ENCODE measurements around the gene ATXN7L3. TPM values are rescaled to one million over a fixed set of nuclear protein-coding genes. Genes with fewer than 3 reads are reported as not detected.

ATXN7L3 gene
- total and polyA plus RNA-seq, 9 of the 15 experiments (the other 6 are each of a cell fraction or from before 2014, with no cell fraction given), result 0.62 to 66.1 (median 33.2) TPM

- TF ChIP-seq DMBX1 (CRISPR knock-in tag; IDR thresholded peaks at IDR 0.05; ENCODE audit: borderline replicate concordance), result no peak
- no peak for TF ChIP-seq CEBPG (CRISPR knock-in tag; IDR thresholded peaks at IDR 0.05)
- TF ChIP-seq CEBPG (tag; conservative IDR thresholded peaks at IDR 0.05 in 1 of 2, IDR thresholded peaks at IDR 0.05 in 1 of 2), result no peak
- TF ChIP-seq ZNF23 (CRISPR knock-in tag; IDR thresholded peaks at IDR 0.05), result no peak
- TF ChIP-seq GABPB2 (CRISPR knock-in tag; conservative IDR thresholded peaks at IDR 0.05), result no peak
- TF ChIP-seq, protein P1, sequence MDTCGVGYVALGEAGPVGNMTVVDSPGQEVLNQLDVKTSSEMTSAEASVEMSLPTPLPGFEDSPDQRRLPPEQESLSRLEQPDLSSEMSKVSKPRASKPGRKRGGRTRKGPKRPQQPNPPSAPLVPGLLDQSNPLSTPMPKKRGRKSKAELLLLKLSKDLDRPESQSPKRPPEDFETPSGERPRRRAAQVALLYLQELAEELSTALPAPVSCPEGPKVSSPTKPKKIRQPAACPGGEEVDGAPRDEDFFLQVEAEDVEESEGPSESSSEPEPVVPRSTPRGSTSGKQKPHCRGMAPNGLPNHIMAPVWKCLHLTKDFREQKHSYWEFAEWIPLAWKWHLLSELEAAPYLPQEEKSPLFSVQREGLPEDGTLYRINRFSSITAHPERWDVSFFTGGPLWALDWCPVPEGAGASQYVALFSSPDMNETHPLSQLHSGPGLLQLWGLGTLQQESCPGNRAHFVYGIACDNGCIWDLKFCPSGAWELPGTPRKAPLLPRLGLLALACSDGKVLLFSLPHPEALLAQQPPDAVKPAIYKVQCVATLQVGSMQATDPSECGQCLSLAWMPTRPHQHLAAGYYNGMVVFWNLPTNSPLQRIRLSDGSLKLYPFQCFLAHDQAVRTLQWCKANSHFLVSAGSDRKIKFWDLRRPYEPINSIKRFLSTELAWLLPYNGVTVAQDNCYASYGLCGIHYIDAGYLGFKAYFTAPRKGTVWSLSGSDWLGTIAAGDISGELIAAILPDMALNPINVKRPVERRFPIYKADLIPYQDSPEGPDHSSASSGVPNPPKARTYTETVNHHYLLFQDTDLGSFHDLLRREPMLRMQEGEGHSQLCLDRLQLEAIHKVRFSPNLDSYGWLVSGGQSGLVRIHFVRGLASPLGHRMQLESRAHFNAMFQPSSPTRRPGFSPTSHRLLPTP (IDR thresholded peaks at IDR 0.05; ENCODE audit: borderline replicate concordance, extremely low read depth, insufficient read length), result no peak
- no peak for TF ChIP-seq ZBTB26 (CRISPR knock-in tag; IDR thresholded peaks at IDR 0.05)
- no peak for TF ChIP-seq SREBF1 (IDR thresholded peaks at IDR 0.05; ENCODE audit: borderline replicate concordance, low read depth, low read length)
- TF ChIP-seq, protein P2, sequence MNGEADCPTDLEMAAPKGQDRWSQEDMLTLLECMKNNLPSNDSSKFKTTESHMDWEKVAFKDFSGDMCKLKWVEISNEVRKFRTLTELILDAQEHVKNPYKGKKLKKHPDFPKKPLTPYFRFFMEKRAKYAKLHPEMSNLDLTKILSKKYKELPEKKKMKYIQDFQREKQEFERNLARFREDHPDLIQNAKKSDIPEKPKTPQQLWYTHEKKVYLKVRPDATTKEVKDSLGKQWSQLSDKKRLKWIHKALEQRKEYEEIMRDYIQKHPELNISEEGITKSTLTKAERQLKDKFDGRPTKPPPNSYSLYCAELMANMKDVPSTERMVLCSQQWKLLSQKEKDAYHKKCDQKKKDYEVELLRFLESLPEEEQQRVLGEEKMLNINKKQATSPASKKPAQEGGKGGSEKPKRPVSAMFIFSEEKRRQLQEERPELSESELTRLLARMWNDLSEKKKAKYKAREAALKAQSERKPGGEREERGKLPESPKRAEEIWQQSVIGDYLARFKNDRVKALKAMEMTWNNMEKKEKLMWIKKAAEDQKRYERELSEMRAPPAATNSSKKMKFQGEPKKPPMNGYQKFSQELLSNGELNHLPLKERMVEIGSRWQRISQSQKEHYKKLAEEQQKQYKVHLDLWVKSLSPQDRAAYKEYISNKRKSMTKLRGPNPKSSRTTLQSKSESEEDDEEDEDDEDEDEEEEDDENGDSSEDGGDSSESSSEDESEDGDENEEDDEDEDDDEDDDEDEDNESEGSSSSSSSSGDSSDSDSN (IDR thresholded peaks at IDR 0.05; ENCODE audit: borderline replicate concordance in 1 of 2, low read depth in 2 of 2, low read length in 2 of 2), result no peak
- TF ChIP-seq NCOA1 (IDR thresholded peaks at IDR 0.05; ENCODE audit: low read depth), result no peak
- no peak for TF ChIP-seq HMG20A (CRISPR knock-in tag; conservative IDR thresholded peaks at IDR 0.05)
- peak; percentile 27; the same call in 1 of the 2 replicates for TF ChIP-seq PKNOX1 (IDR thresholded peaks at IDR 0.05)
- TF ChIP-seq RFX7 (CRISPR knock-in tag; IDR thresholded peaks at IDR 0.05), result no peak
- TF ChIP-seq KAT7 (CRISPR knock-in tag; IDR thresholded peaks at IDR 0.05; ENCODE audit: borderline replicate concordance), result no peak
- TF ChIP-seq RBM34 (IDR thresholded peaks at IDR 0.05; ENCODE audit: borderline replicate concordance, insufficient read depth, low read length), result no peak
- no peak for TF ChIP-seq RBM22 (IDR thresholded peaks at IDR 0.05; ENCODE audit: low read depth, low read length, poor library complexity, severe bottlenecking)
- no peak for TF ChIP-seq FOXO4 (CRISPR knock-in tag; IDR thresholded peaks at IDR 0.05)
- no peak for TF ChIP-seq GATAD2B (IDR thresholded peaks at IDR 0.05; ENCODE audit: borderline replicate concordance)
Measured at GRCh38 chr17:44200478-44201155, 933 bp upstream of the ATXN7L3 start (continued).

Measured in K562 (cell line).